WTC11 (cell line): ENCODE measurements around the gene CRIP2. TPM values are rescaled to one million over a fixed set of nuclear protein-coding genes. Genes with fewer than 3 reads are reported as not detected.

Experiments
- ATAC-seq: fragments of 200-7000 bp; cut with Tn5 transposase; 2 replicates; pipeline ENCODE4 v1.10.0; 2021; ENCODE audit warnings: mild to moderate bottlenecking, moderate library complexity
- CTCF ChIA-PET: fragments of 300-600 bp; sonication (Branson Sonifier 250); formaldehyde crosslinking; loops from one replicate; lab custom pipeline; 2021; ENCODE audit warnings: antibody characterized with exemption; lab: Charles Lee
- POLR2A ChIA-PET: fragments of 350-600 bp; sonication (Branson Sonifier 250); formaldehyde crosslinking; loops from one replicate; lab custom pipeline; 2021; ENCODE audit warnings: antibody characterized with exemption; lab: Charles Lee
- DNase-seq: peaks from one replicate; pipeline ENCODE4 v3.0.0; 2021; ENCODE audit warnings: low spot score
- H3K27ac Mint-ChIP-seq: 2 replicates; pipeline ENCODE4 v1.8.0; 2021; ENCODE audit warnings: mixed read lengths
- H3K27me3 Mint-ChIP-seq: 2 replicates; pipeline ENCODE4 v1.8.0; 2021; ENCODE audit warnings: low read depth, mild to moderate bottlenecking, moderate library complexity, mixed read lengths
- H3K36me3 Mint-ChIP-seq: 2 replicates; pipeline ENCODE4 v1.8.0; 2021; ENCODE audit warnings: mixed read lengths
- H3K4me1 Mint-ChIP-seq: 2 replicates; pipeline ENCODE4 v1.8.0; 2022; ENCODE audit warnings: mixed read lengths
- H3K4me3 Mint-ChIP-seq: 2 replicates; pipeline ENCODE4 v1.8.0; 2021; ENCODE audit warnings: mild to moderate bottlenecking, moderate library complexity, mixed read lengths
- H3K9me3 Mint-ChIP-seq: 2 replicates; pipeline ENCODE4 v1.8.0; 2021; ENCODE audit warnings: mixed read lengths
- ARID4B ChIP-seq: sonication (generic); formaldehyde crosslinking; IDR thresholded peaks from 2 replicates; pipeline ENCODE4 v1.8.0; 2023; ENCODE audit warnings: missing genetic modification reagents, mild to moderate bottlenecking, borderline replicate concordance
- ELF4 ChIP-seq: sonication (generic); formaldehyde crosslinking; IDR thresholded peaks from 2 replicates; pipeline ENCODE4 v1.8.1; 2022; ENCODE audit warnings: low read depth, mild to moderate bottlenecking, moderate library complexity, missing genetic modification reagents
- ETV6 ChIP-seq: sonication (generic); formaldehyde crosslinking; IDR thresholded peaks from 2 replicates; pipeline ENCODE4 v1.8.1; 2022; ENCODE audit warnings: mild to moderate bottlenecking, missing genetic modification reagents
- HMGA2 ChIP-seq: fragments of 250-450 bp; sonication (Bioruptor Pico); IDR thresholded peaks from 2 replicates; pipeline ENCODE4 v1.4.0; 2021; ENCODE audit warnings: mild to moderate bottlenecking, moderate library complexity
- MLX ChIP-seq: sonication (generic); formaldehyde crosslinking; IDR thresholded peaks from 2 replicates; pipeline ENCODE4 v1.8.1; 2023; ENCODE audit warnings: mild to moderate bottlenecking, missing genetic modification reagents, moderate library complexity
- NR1H2 ChIP-seq: sonication (generic); formaldehyde crosslinking; IDR thresholded peaks from 2 replicates; pipeline ENCODE4 v1.9.0; 2021; ENCODE audit warnings: mild to moderate bottlenecking, moderate library complexity, missing genetic modification reagents
- SOX15 ChIP-seq: fragments of 250-450 bp; sonication (Bioruptor Pico); IDR thresholded peaks from 2 replicates; pipeline ENCODE4 v1.9.0; 2021; ENCODE audit warnings: mild to moderate bottlenecking
- ZNF138 ChIP-seq: sonication (generic); formaldehyde crosslinking; conservative IDR thresholded peaks from 2 replicates; pipeline ENCODE4 v1.8.1; 2022; ENCODE audit warnings: mild to moderate bottlenecking, moderate library complexity, missing genetic modification reagents
- ZNF232 ChIP-seq: sonication (generic); formaldehyde crosslinking; IDR thresholded peaks from 2 replicates; pipeline ENCODE4 v1.8.0; 2022; ENCODE audit warnings: mild to moderate bottlenecking, missing genetic modification reagents
- ZNF263 ChIP-seq: sonication (generic); formaldehyde crosslinking; IDR thresholded peaks from 2 replicates; pipeline ENCODE4 v1.8.1; 2022; ENCODE audit warnings: low read depth, mild to moderate bottlenecking, moderate library complexity, missing genetic modification reagents
- ZNF425 ChIP-seq: fragments of 250-450 bp; sonication (Bioruptor Pico); conservative IDR thresholded peaks from 2 replicates; pipeline ENCODE4 v1.9.0; 2021; ENCODE audit warnings: mild to moderate bottlenecking
- total RNA-seq: library from RNA; stranded (reverse); gene quantifications from 3 replicates; pipeline ENCODE4 v1.2.3, GENCODE V29; 2021

Gene CRIP2
- total RNA-seq, 1 experiment from 2014 or later = 5.4 TPM

- TF ChIP-seq ARID4B (CRISPR knock-in tag) (no peak), ZNF425 (no peak), ETV6 (CRISPR knock-in tag) (no peak), MLX (no peak), ZNF263 (CRISPR knock-in tag) (no peak), NR1H2 (CRISPR knock-in tag) (no peak), ELF4 (CRISPR knock-in tag) (no peak), HMGA2 (CRISPR knock-in tag) (no peak)
Measured at GRCh38 chr14:105430042-105430441, 44.6 kb upstream of the CRIP2 start (continued).

- H3K36me3 Mint-ChIP-seq = peaks cover 38% of the 10 kb centered on the region
- POLR2A ChIA-PET = no interaction called here
Measured at GRCh38 chr14:105430565-105430964, 44.1 kb upstream of the CRIP2 start.

More at GRCh38 chr14:105430565-105430964, 44.1 kb upstream of the CRIP2 start:
- no peak for TF ChIP-seq SOX15 (CRISPR knock-in tag)
- TF ChIP-seq ARID4B (CRISPR knock-in tag) = no peak
- TF ChIP-seq NR1H2 (CRISPR knock-in tag) = no peak
- TF ChIP-seq ZNF138 = no peak
- TF ChIP-seq ZNF232 (CRISPR knock-in tag) = no peak
- ATAC-seq = no peak
- H3K4me3 Mint-ChIP-seq = no peak overlapping the region
- DNase-seq = no peak
- CTCF ChIA-PET = no interaction called here
- H3K4me1 Mint-ChIP-seq = peaks cover 12% of the 10 kb centered on the region
- H3K27ac Mint-ChIP-seq = no peak overlapping the region
- H3K9me3 Mint-ChIP-seq = 0 out of 2 replicates have a peak, but pooled peaks cover 3% of the 10 kb centered on the region
- H3K27me3 Mint-ChIP-seq = no peaks in the 10 kb centered on the region
